Measurements from ENCODE around the gene CACNB4.

GRCh38 chr2:151996243-151997003 lies 102.4 kb downstream of the CACNB4 start:
- TF ChIP-seq CTCF (conservative IDR thresholded peaks at IDR 0.05; ENCODE audit: low read length) (no peak), EZH2phosphoT487 (IDR thresholded peaks at IDR 0.05; ENCODE audit: borderline replicate concordance, low read depth, low read length) (no peak)

All from OCI-LY7 (cell line).